Measurements from ENCODE around the gene TPM4. TPM values are rescaled to one million over a fixed set of nuclear protein-coding genes. Genes with fewer than 3 reads are reported as not detected.

The TPM4 gene
- total RNA-seq, 2 donors from 2014 or later, result 379 TPM

- H3K27me3 ChIP-seq (replicated peaks; ENCODE audit: insufficient read depth), result no peaks in the 10 kb centered on the region
- 78% methylated on average over 5 of the region's 5 CpGs for WGBS
Measured at GRCh38 chr19:16146112-16146511, 69.8 kb downstream of the TPM4 start.

GRCh38 chr19:16148443-16149229 lies 72.3 kb downstream of the TPM4 start:
- Histone ChIP-seq H3K36me3 (no peaks in the 10 kb centered on the region), H3K27me3 (replicated peaks; ENCODE audit: insufficient read depth) (no peaks in the 10 kb centered on the region), H3K27ac (no peak overlapping the region), H3K9me3 (no peaks in the 10 kb centered on the region), H3K4me1 (replicated peaks) (no peaks in the 10 kb centered on the region), H3K4me3 (no peak overlapping the region)
- no peak for DNase-seq (ENCODE audit: low spot score)
- 84% methylated on average over 8 of the region's 8 CpGs for WGBS
- intact Hi-C loops (cut with DNase I), result no loop called here
- TF ChIP-seq POLR2A (IDR thresholded peaks at IDR 0.05) (no peak), CTCF (IDR thresholded peaks at IDR 0.05) (no peak), POLR2AphosphoS5 (IDR thresholded peaks at IDR 0.05) (no peak)

More at GRCh38 chr19:16146112-16146511, 69.8 kb downstream of the TPM4 start:
- intact Hi-C loops (cut with DNase I), result no loop called here
- Histone ChIP-seq H3K4me3 (no peak overlapping the region), H3K4me1 (replicated peaks) (no peaks in the 10 kb centered on the region), H3K27ac (no peak overlapping the region), H3K9me3 (no peaks in the 10 kb centered on the region), H3K36me3 (no peaks in the 10 kb centered on the region)
- no peak for DNase-seq (ENCODE audit: low spot score)
- TF ChIP-seq POLR2A (IDR thresholded peaks at IDR 0.05) (no peak), CTCF (IDR thresholded peaks at IDR 0.05) (no peak), POLR2AphosphoS5 (IDR thresholded peaks at IDR 0.05) (no peak)

Other genes starting within 250 kb of the TPM4 start
- 10 to 100 TPM; 16.4 to 22.5 TPM for gene CYP4F2, start 178.4 kb upstream of the TPM4 start, total RNA-seq
- 10 to 100 TPM; 12.7 to 20.8 TPM for gene CYP4F11, start 142.0 kb upstream of the TPM4 start, total RNA-seq
- gene OR10H4, start 127.5 kb upstream of the TPM4 start, total RNA-seq, result not detected
- gene RAB8A, start 35.4 kb downstream of the TPM4 start, total RNA-seq, result 10 to 100 TPM; 67.8 to 70.5 TPM
- 10 to 100 TPM; 12.6 to 13.5 TPM for gene HSH2D, start 67.2 kb downstream of the TPM4 start, total RNA-seq
- not detected for gene CIB3, start 97.0 kb downstream of the TPM4 start, total RNA-seq
- gene FAM32A, start 108.9 kb downstream of the TPM4 start, total RNA-seq, result 100 to 1,000 TPM in 1 of 2 donors, 10 to 100 TPM in 1; 98.1 to 103 TPM
- gene AP1M1, start 121.4 kb downstream of the TPM4 start, total RNA-seq, result 100 to 1,000 TPM in 1 of 2 donors, 10 to 100 TPM in 1; 45.9 to 130 TPM
- 10 to 100 TPM; 19.8 to 24.4 TPM for gene KLF2, start 248.3 kb downstream of the TPM4 start, total RNA-seq

Data from prostate gland (tissue), 2 donors.